ENCODE results near the gene LANCL2.
"Not testable (repeated sequence)": the region's sequence is repeated elsewhere in the genome, so short reads cannot be mapped to it uniquely, and the experiment has no call there.

The LANCL2 gene

DNA sequence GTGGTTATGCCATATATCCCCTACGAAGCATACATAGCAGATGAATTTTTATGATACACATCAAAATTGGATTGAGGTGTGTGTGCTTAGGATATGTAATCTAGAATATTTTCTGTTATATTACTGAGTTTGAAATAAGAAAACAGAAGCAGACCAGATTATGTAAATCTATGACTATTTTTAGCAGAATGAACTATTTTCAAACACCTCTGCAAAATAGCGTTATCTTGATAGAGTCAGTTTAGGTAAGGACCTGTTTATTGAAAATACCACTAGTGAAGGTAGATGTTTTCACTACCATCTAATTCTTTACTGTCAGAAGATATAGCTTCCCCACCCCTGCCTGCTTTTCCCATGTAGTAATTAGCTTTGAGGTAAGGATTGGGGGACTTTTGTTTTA, 9.1 kb downstream of the LANCL2 start:
- no peaks in the 10 kb centered on the region for H3K27me3 Mint-ChIP-seq
- no peaks in the 10 kb centered on the region for H3K36me3 Mint-ChIP-seq
- CTCF ChIA-PET = interaction anchor here (1.7 kb wide), 1 partner anchor 41 kb away, joined by 3 read pairs; no protein-coding TSS in a partner anchor
- DNase-seq = no peak
- no peaks in the 10 kb centered on the region for H3K9me3 Mint-ChIP-seq
- H3K4me1 Mint-ChIP-seq = no peaks in the 10 kb centered on the region
- H3K27ac Mint-ChIP-seq = no peak overlapping the region
- H3K4me3 Mint-ChIP-seq = no peak overlapping the region

DNA sequence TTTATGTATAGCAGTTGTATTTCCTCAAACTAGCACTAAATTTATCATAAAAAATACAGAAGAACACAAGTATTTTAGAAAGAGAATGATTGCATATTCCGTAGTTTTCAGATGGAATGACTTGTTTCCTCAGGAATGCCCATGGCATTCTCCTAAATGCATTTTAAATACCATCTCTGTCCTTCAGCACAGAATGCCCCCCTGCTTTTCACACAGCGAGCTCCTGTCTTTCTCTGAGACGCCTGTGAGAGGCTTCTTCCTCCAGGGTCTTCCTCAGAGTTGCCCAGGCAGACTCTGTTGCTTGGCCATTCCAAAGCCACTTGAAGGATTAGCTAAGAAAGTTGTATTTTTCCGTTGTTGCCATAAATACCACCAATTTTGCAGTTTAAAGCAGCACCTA, 10.1 kb downstream of the LANCL2 start:
- no peak overlapping the region for H3K4me3 Mint-ChIP-seq
- H3K27me3 Mint-ChIP-seq = no peaks in the 10 kb centered on the region
- no peak for DNase-seq
- CTCF ChIA-PET = no interaction called here
- no peaks in the 10 kb centered on the region for H3K9me3 Mint-ChIP-seq
- no peaks in the 10 kb centered on the region for H3K4me1 Mint-ChIP-seq
- no peak overlapping the region for H3K27ac Mint-ChIP-seq
- H3K36me3 Mint-ChIP-seq = no peaks in the 10 kb centered on the region

DNA sequence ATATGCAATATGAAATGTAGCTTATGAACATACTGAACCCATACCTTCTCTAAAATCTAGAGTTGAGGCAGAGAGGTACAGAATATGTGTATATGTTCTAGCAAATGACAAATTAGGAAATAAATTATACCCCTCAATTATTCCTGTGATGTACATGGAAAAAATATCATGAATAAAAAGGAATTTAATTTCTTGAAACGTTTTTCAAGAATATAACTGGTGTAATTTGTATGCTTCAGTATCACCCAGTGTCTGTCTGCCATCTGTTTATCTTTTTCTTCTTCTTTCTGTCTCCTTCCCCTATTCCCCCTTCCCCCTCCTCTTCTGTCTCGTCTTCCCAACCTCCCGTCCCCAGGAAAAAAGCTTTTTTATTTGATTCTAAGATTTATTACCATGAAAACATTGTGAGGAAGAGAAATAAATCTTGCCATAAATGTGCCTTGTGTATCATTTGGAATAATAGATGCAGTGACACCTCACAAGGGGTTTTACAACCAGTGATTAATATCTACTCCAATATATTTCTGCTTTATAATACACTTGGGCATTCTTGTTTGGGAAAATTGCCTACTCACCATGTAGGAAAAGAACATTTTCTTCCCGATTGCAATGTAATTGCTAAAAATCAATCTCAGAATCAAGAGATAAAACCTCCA, 12.2 kb downstream of the LANCL2 start:
- no peak for DNase-seq
- H3K27ac Mint-ChIP-seq = no peak overlapping the region
- H3K9me3 Mint-ChIP-seq = no peaks in the 10 kb centered on the region
- no peaks in the 10 kb centered on the region for H3K27me3 Mint-ChIP-seq
- H3K4me1 Mint-ChIP-seq = no peaks in the 10 kb centered on the region
- CTCF ChIA-PET = no interaction called here
- H3K4me3 Mint-ChIP-seq = no peak overlapping the region
- H3K36me3 Mint-ChIP-seq = no peaks in the 10 kb centered on the region

DNA sequence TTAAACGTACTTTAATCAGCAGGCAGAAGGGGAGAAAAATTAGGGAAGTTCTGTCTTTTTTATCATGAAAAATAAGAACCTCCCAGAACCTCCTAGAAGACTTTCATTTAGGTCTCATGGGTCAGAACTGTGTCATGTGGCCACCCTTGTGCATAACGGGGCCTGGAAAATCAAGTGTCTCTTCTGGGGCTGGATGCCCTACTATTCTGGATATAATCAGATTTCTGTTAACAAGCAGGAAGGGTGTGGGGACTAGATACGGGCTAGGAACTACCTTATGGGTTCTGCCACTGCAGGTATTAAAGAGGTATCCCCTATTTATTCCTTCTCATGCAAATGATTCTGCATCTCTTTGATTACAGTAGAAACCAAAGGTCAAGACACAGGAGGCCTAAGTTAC, 14.1 kb downstream of the LANCL2 start:
- Mint-ChIP-seq H3K9me3 (peaks cover 3% of the 10 kb centered on the region), H3K27ac (no peak overlapping the region), H3K36me3 (no peaks in the 10 kb centered on the region), H3K4me1 (no peaks in the 10 kb centered on the region), H3K4me3 (no peak overlapping the region), H3K27me3 (no peaks in the 10 kb centered on the region)
- no peak for DNase-seq
- CTCF ChIA-PET = no interaction called here

DNA sequence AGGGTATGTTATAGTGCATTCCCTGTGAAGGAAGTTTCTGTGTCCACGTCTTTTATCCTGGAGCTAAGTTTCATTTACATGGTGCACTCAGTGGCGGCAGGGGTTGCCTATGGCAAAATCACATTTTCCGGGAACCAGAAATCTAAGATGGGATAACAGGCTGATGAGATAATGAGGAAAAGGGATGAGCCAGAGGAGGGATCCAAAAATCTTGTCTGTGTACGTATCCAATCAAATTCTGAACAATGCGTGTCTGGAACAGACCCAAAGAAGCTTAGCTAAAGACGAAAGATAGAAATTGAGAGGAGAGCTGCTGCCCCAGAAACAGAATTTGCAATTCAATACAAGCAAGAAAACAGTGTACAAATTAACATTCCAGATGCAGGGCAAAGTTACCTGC, 16.1 kb downstream of the LANCL2 start:
- H3K36me3 Mint-ChIP-seq = peaks cover 3% of the 10 kb centered on the region
- CTCF ChIA-PET = no interaction called here
- H3K9me3 Mint-ChIP-seq = peaks cover 16% of the 10 kb centered on the region
- H3K27ac Mint-ChIP-seq = no peak overlapping the region
- no peak for DNase-seq
- H3K4me1 Mint-ChIP-seq = no peaks in the 10 kb centered on the region
- no peaks in the 10 kb centered on the region for H3K27me3 Mint-ChIP-seq
- no peak overlapping the region for H3K4me3 Mint-ChIP-seq

DNA sequence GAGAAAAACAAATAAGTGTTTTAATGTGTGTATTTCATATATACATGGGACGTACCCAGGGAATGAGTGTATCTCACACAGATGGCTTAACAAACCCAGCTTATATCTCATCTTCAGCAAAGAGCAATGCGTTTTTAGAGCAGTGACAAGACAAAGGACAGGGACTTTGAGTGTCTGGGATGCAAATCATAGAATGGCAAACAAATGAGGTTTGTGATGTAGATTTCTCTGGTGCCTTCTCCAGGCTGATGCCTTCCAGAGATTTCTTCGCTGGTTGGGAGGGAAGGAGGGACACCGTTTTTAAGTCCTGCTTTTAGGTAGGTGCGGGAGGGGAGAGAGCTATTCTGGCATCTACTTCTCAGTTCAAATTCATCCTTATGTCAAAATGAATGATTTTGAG, 16.6 kb downstream of the LANCL2 start:
- Mint-ChIP-seq H3K27ac (no peak overlapping the region), H3K27me3 (no peaks in the 10 kb centered on the region), H3K4me1 (no peaks in the 10 kb centered on the region), H3K36me3 (peaks cover 7% of the 10 kb centered on the region), H3K9me3 (peaks cover 21% of the 10 kb centered on the region), H3K4me3 (no peak overlapping the region)
- no peak for DNase-seq
- CTCF ChIA-PET = no interaction called here

DNA sequence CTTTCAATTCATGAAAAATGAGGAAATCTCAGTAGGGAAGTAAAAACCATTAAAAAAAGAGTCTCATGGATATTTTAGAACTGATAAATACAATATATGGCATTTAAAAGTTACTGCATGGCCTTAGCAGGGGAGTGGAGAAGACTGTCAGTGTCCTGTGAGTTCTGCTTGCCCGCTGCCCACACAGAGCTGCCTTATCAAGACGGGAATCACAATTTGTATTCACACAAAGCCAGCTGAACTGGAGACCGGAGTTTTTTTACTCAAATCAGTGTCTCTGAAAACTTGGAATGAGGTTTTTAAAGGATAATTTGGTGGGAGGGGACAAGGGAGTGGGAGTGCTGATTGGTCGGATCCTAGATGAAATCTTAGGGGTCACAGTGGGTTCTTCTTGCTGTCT, 17.1 kb downstream of the LANCL2 start:
- H3K4me1 Mint-ChIP-seq = no peaks in the 10 kb centered on the region
- no peak overlapping the region for H3K4me3 Mint-ChIP-seq
- H3K36me3 Mint-ChIP-seq = peaks cover 12% of the 10 kb centered on the region
- DNase-seq = no peak
- CTCF ChIA-PET = no interaction called here
- H3K27ac Mint-ChIP-seq = no peak overlapping the region
- H3K27me3 Mint-ChIP-seq = no peaks in the 10 kb centered on the region
- H3K9me3 Mint-ChIP-seq = peaks cover 26% of the 10 kb centered on the region

DNA sequence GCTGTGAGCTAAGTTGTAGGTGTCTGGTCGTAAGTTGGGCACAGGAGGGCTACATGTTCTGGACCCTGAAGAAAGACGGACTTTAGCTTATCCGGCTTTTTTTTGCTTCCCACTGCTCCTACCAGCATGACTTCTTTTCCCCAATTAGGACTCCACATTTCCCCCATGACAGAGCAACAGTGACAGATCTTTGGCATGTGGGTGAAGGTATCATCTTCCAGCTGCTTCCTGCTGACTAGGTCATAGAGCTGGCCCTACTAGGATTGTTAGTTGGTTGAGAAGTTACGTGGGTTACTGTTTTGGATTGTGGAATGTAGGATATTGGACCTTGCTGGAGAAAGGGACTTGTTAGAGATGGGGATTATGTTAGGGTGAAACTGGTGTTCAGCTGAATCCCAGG, 21.4 kb downstream of the LANCL2 start:
- Mint-ChIP-seq H3K27ac (no peak overlapping the region), H3K4me3 (no peak overlapping the region), H3K9me3 (peaks cover 47% of the 10 kb centered on the region), H3K4me1 (no peaks in the 10 kb centered on the region), H3K36me3 (peaks cover 19% of the 10 kb centered on the region), H3K27me3 (no peaks in the 10 kb centered on the region)
- no peak for DNase-seq
- CTCF ChIA-PET = no interaction called here

DNA sequence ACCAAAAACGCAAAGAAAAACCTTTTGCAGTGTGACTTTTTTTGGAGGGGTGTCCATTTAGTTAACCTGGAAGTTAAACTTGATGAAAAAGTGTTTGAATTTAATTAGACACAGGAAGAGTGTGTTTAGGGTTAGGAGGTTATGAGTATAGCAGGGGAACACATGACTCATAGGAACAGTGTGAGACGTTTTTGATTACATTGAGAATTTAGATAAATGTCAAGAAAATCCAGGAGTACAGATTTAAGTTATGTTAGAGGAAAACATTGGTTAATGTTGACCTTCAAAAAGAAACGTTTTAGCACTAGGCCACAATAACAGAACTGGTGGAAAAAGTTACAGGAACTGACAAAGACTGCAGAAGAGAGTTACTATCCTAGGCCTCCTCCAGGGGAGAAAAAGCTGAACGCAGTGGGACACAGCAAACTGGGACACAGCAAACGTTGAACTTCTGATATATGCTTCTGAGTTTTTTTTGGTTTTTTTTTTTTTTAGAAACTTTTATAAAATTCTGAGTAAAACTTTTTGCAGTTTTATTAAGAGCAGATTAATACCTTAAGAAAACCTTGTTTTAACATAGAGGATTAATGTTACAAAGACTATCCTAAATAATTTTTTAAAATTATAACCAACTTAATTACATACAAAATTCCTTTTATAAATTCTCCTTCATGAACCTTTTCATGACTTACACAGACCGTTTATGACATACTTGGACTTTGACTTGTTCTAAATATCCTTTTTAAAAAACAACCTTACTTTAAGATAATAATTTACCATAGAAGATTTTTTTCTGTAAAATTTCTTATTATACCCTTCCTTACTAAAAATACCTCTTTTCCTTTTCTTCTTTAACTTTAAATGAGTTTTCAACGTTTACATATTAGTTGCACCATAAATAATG, 22.2 kb downstream of the LANCL2 start:
- Mint-ChIP-seq H3K4me1 (no peaks in the 10 kb centered on the region), H3K36me3 (peaks cover 19% of the 10 kb centered on the region), H3K9me3 (peaks cover 47% of the 10 kb centered on the region), H3K4me3 (no peak overlapping the region), H3K27ac (no peak overlapping the region), H3K27me3 (no peaks in the 10 kb centered on the region)
- no peak for DNase-seq
- CTCF ChIA-PET = no interaction called here

DNA sequence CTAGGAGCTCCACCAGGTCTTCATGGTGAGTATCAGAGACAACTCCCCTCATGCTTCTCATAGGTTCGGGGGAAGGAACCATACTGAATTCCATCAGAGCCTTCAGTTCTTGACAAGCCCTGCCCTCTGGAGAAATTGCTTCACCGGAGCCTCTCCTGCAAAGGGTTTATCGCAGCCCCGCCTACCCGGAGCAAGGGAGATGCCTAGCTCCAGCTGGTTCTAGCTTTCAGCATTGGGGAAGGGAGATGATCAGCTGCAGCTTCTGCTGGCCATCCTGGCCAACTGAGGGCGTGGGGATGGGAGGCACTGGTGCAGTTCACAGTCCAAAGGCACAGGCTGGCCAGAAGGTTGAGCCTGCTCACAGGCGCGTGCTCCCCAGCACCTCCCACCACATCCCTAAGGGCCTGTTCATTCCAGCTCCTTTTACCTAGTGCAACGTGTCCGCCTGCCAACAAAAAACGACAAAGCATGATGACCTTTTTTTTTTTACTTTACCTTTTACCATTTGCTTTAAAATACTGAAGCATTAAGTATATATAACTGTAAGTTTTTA, 31.2 kb downstream of the LANCL2 start:
- Mint-ChIP-seq H3K27me3 (no peaks in the 10 kb centered on the region), H3K4me3 (no peak overlapping the region), H3K36me3 (peaks cover 1% of the 10 kb centered on the region), H3K27ac (no peak overlapping the region), H3K9me3 (no peaks in the 10 kb centered on the region), H3K4me1 (no peaks in the 10 kb centered on the region)
- CTCF ChIA-PET = interaction anchor here (2.1 kb wide), 1 partner anchor 19 kb away, joined by 8 read pairs; no protein-coding TSS in a partner anchor
- no peak for DNase-seq

DNA sequence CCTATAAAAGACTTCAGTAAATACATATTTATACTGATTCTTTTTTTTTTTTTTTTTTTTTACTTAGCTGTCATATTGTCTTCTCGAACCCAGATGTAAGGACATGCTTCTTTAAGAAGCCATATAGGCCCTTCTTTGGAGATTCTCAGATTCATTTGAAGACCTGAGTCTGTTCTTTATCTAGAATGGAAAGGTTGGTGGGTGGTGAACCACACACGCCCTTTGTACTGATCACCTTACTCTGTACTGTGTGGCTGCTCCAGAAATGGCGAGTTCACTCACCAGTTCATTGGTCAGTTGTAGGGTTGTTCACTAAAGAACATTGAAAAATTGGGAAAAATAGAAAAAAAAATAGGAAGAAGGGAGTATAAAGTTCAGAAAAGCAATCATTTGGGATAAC, 32.5 kb downstream of the LANCL2 start:
- CTCF ChIA-PET = no interaction called here
- Mint-ChIP-seq H3K4me3 (no peak overlapping the region), H3K4me1 (no peaks in the 10 kb centered on the region), H3K36me3 (peaks cover 1% of the 10 kb centered on the region), H3K27ac (no peak overlapping the region), H3K27me3 (no peaks in the 10 kb centered on the region), H3K9me3 (no peaks in the 10 kb centered on the region)
- DNase-seq = no peak

DNA sequence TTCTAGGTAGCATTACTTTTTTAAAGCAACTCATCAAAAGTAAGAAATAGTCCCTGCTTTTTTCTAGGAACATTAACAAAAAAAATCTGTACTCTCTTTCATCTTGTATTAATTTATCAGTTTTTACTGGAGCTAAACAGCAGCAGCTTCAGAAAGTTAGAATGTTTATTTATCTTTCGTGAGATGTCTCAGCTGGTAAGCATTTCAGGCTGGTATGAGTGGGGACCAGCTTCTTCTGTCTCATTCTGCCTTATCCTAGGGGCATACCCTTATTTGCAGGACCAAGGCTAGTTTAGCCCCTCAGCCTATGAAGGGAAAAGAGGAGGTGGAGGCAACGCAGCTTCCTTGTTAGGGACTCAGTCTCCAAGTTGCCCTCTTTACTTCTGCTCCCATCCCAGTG, 35.1 kb downstream of the LANCL2 start:
- no peak overlapping the region for H3K27ac Mint-ChIP-seq
- no peaks in the 10 kb centered on the region for H3K4me1 Mint-ChIP-seq
- H3K27me3 Mint-ChIP-seq = no peaks in the 10 kb centered on the region
- peaks cover 5% of the 10 kb centered on the region for H3K36me3 Mint-ChIP-seq
- no peaks in the 10 kb centered on the region for H3K9me3 Mint-ChIP-seq
- CTCF ChIA-PET = interaction anchor here (1.0 to 1.2 kb wide), 2 partner anchors 14 to 91 kb away, joined by 3 read pairs; no protein-coding TSS in a partner anchor
- DNase-seq = no peak
- H3K4me3 Mint-ChIP-seq = no peak overlapping the region

DNA sequence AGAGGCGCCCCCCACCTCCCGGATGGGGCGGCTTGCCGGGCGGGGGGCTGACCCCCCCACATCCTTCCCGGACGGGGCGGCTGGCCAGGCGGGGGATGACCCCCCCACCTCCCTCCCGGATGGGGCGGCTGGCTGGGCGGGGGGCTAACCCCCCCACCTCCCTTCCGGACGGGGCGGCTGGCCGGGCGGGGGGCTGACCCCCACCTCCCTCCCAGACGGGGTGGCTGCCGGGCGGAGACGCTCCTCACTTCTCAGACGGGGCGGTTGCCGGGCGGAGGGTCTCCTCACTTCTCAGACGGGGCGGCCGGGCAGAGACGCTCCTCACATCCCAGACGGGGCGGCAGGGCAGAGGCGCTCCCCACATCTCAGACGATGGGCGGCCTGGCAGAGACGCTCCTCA, 37.4 kb downstream of the LANCL2 start:
- DNase-seq, H3K27ac Mint-ChIP-seq, H3K36me3 Mint-ChIP-seq, CTCF ChIA-PET, H3K27me3 Mint-ChIP-seq, H3K9me3 Mint-ChIP-seq, H3K4me3 Mint-ChIP-seq, H3K4me1 Mint-ChIP-seq: not testable (repeated sequence)

DNA sequence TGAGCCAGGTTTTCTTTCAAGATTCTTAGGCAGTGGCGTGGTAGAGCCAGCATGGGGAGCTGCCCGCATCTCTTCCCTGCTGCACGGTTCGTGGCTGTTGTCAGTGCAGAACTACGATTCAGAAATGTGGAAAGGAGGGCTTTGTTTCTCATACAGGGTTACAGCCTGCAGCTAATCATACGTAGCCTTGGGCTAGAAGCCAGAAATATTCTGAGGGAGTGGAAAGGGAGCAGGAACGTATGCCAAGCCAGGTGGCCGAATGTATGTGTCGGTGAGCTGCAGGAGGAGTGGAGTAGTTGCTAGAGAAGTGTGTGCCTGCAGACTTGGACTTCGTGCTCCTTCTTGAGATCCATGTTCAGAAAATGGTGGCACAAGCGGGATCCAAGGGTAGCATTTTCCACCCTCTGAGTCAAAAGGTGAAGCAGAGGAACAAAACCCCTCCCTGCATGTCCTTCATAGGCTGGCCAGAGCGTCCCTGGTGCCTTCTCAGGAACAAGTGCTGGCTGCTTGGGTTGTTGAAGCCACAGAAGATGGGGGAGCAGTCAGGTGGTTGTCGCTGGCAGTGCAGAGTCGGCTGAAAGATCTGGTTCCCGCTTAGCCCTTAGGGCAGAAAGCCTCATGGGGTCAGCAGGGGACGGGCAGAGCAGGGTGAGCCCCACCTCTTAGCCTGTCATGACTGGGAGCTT, 40.9 kb downstream of the LANCL2 start:
- Mint-ChIP-seq H3K27ac (peak overlapping the region; percentile 16), H3K4me1 (no peaks in the 10 kb centered on the region), H3K36me3 (peaks cover 4% of the 10 kb centered on the region), H3K4me3 (no peak overlapping the region), H3K27me3 (no peaks in the 10 kb centered on the region), H3K9me3 (no peaks in the 10 kb centered on the region)
- CTCF ChIA-PET = no interaction called here
- DNase-seq = no peak

All from activated naive CD4-positive, alpha-beta T cell treated with anti-CD3 and anti-CD28 coated beads, Interleukin-2, amount 10 ng/mL, durations not matched to agents 7 days and 5 days (primary cell).